ENCODE results near the gene RGS18.
"Not testable (repeated sequence)": the region's sequence is repeated elsewhere in the genome, so short reads cannot be mapped to it uniquely, and the experiment has no call there.

The RGS18 gene

DNA sequence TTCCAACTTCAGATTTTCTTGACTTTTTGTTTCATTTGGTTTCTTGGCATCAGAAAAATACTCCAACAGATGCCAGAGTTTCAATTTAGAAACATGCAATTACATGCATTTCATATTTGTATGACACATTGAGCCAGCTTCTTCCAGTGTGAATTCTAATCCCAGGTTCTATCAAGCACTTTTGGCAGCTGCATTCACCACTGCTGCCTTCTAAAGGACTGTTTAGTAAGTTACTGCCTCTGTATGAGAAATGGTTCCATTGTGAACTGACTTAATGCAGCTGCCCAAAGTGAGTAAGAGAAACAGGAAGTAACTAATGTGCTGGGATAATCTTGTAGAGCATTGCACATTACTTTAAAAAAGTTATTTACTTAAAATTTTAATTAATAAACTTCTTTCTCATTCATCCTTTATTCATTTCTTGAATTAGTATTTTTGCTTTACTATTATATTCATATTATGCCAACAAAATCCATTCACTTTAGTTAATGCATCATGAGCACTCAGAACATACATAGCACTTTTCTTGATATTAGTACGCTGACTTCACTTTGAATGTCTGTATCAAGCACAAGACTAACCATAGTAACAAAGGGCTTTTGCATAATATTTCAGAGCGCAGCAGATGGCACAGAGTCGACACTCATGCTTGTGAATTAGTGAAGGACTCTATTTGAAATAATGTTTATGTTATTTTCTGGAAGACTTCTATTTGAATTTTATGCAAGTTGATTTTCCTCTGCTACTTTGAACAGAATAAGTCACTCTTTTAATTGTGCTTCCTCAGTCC, 9.8 kb downstream of the RGS18 start:
- DNase-seq: no peak

DNA sequence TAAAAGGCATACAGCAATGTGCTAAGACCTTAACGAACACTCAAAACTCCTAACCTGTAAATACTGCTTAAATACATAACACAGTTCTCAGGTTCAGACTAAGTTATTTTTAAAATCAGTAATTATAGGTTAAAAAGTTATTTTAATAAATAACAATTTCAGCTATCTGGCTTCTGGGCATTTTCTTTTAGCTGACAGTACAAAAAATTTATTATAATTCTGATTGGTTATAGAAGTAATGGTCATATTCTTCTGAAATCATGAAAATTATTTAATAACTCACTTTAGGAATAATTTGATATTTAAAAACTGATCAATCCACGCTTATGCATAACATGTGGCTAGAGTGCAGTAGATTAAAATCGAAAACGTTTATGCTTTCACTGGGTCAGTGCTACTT, 10.7 kb downstream of the RGS18 start:
- no peak for DNase-seq

DNA sequence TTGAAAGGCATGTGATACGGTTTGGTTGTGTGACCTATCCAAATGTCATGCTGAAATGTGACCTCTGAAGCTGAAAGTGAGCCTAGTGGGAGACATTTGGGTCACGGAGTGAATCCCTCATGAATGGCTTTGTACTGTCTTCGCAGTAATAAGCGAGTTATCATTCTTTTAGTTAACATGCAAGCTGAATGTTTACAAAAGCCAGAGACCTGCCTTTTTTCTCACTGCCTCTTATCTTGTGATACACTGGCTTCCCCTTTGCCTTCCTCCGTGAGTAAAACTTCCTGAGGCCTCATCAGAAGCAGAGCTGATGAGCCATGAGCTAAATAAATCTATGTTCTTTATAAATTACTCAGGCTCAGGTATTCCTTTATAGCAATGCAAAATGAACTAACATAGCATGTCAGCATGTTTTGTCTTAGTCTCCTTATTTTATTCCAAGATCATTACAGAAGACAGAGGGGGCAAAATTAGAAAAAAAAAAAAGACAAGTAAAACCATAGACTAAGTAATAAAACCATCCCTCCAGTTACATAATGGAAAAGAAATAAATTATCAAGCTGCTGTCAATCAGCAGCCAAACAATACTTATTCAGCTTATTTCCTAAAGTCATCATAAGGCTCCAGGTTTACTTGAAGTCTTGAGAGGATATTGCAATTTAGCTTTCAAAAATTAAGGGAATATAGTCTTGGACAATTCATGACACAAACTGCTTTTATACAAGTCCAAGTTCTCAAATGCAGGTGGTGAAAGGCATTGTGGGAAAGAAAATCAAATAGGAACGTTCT, 12.1 kb downstream of the RGS18 start:
- no peak for DNase-seq

DNA sequence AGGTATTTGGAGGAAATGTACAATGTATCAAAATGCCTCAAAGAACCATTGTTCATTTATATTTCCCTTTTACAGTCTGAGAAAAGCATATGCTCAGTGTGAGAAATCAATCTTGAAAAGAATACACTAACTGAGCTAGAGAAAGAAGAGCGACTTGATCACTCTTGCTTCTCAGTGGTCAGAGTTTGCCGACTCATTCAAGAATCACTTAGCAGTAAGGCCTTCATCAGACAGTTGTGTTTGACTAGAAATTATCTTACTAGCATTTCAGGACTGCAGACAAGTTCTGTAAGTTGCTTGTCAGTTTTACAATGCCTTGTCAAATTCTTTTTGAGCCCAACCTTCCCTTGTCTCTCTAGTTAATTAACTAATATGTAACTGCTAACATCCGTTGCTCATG, 12.9 kb downstream of the RGS18 start:
- DNase-seq: no peak

DNA sequence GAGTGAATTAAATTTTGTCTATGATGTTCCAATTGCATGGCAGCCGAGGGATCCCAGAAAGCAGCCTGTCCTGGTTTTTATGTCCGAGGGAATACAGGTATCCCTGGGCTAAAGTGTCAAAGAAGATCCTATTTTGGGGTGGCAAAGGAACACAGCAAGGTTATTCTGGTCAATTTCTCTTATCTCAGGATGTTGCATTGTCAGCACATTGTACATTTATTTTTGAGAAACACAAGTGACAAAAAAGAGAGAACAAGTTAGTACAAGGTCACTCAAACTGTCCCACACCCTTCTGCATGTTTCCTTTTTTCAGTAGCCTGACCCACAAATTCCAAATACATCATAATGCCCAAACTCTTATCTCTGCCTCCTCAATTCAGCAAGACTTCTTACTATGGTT, 17.7 kb downstream of the RGS18 start:
- no peak for DNase-seq

DNA sequence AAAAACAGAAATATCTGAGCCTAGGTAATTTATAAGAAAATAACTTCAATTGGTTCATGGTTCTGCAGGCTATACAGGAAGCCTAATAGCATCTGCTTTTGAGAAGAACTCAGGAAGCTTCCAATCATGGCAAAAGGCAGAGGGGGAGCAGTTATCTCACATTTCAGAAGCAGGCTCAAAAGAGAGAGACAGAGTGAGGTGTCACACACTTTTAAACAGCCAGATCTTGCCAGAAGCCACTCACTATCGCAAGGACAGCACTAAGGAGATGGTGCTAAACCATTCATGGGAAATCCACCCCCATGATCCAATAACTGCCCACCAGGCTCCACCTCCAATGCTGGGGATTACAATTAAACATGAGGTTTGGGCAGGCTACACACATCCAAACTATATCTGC, 25.5 kb downstream of the RGS18 start:
- DNase-seq: no peak

DNA sequence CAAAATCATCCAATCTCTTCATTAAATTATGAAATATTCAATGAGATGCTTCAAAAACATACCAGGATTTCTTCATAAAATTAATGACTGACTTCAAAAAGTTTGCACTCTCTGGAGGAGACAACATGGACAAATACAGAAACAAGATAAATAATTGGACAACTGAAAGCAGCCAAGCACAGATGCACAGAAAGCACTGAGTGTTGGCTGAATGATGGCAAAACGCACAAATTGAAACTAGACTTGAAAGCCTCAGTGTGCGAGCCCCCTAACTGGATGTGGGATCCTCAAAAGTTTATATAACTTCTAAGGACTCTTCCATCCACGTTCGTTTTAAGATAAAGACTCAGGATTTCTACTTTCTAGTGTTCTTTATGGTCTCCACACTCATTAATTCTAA, 27.9 kb downstream of the RGS18 start:
- DNase-seq: no peak

DNA sequence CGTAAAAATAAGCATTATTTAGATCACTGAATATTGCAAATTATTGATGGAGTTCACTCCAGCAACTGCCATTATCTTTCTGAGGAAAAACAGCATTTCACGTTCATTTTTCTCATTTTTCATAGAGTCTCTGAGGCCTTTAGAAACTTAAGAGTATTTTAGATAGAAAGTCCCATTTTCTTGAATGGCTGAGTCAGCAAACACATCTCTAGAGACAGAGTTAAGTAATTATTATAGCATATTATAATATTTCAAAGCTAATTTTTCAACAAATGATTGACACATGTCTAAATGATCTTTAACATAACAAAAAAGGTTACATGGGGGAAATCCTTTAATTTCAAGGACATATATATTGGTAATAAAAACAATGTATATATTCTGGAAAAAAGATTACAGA, 31.8 kb downstream of the RGS18 start:
- no peak for DNase-seq

DNA sequence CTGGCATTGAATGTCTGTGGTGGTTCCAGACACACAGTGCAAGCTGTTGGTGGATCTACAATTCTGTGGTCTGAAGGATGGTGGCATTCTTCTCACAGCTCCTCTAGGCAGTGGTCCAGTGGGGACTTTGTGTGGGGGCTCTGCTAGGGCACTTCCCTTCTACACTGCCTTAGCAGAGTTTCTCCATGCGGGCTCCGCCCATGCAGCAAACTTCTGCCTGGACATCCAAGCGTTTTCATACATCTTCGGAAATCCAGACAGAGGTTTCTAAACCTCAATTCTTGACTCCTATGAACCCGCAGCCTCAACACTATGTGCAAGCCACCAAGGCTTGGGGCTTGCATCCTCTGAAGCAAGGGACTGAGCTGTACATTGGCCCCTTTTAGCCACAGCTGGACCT, 43.0 kb downstream of the RGS18 start:
- DNase-seq: no peak

DNA sequence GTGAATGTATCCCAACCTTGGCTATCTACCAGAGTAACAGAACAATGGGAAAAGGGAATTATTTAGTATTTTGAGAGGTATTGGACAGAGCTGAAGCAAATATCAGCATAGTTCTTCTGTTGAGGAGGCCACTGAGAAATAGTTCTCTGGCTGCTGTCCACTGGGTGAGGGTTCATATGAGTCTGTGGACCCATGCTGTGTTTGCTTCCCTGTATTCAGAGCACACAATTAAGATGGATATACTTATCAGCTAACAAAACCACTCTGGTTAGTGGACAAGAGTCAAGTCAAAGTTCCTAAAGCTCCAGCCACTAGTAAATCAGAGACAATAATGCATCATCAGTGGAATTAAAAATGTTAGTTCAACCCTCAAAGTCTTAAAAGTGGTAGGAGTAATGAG, 66.1 kb downstream of the RGS18 start:
- no peak for DNase-seq

DNA sequence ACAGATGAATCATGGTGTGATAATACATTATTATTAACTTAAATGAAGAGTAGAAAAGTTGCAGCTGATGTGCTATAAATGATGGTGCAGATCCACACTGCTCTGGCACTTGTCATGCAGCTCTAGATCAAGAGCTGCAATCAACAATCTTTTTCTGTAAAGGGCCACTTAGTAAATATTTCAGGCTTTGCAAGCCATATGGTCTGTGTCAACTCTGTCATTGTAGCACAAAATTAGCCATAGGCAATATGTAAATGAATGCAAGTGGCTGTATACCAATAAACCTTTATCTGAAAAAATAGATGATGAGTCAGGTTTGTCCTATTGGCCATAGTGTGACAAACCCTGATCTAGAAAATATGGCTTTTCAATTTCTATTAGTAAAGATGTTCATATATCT, 66.6 kb downstream of the RGS18 start:
- DNase-seq: no peak

DNA sequence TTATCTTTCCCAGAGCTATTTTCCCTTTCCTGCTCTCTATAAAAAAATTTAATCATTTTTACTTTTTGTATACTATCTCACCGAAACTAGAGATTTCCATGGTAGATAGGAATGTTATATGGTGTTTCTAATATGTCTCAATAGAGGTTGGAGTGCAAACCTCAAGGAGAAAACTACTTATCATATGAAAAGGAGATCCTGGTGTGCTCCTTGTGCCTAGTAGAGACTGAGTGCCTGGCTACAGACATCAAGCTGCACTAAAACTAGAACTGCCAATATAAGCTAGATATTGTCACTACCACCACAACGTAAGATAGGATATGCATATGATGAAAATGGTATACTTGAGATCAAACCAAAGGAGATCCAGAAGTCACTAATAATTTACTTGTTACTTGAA, 67.0 kb downstream of the RGS18 start:
- DNase-seq: no peak

DNA sequence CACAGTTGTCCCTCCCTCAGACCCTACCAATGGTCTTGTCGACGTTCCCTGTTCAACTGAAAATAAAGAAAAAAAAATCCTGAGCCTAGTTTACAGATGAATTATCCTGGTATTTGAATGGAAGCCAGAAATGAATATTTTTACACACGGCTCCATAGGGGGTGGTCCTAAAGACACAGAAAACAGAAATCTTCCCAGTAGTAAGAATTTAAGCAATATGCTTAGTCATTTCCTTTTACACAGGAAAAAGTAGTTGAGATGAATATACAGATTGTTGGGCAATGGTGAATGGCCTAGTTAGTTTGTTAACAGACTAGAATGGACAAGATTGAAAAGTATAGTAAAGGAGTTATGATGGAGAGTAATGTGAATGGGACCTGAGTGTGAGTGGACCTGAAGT, 67.4 kb downstream of the RGS18 start:
- no peak for DNase-seq

DNA sequence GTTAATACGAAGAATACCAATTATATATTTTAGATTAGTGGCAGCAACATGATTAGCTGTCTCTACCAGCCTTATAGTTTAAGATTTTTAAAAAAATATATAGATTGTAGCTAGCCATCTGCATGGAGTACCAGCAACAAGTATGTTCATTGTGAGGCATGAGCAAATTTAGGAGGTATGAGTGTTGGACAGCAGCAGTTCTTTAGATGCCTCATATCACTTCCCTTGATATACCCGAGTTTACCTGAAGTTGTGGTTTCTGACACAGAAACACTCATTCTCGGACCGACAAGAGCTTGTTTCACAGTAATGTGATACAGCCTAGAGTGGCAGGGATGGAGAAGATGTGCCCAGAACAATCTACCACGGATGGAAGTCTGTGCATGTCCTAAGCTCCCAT, 69.1 kb downstream of the RGS18 start:
- DNase-seq: no peak

DNA sequence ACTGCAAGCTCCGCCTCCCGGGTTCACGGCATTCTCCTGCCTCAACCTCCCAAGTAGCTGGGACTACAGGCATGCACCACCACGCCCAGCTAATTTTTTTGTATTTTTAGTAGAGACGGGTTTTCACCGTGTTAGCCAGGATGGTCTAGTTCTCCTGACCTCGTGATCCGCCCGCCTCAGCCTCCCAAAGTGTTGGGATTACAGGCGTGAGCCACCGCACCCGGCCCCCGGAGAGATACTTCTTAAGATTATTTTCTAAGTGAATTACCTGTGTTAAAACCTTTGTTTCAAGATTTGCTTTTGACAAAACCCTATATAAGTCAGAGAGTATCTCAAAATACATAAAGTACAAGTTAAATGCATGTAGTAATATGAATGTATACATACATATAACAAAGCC, 69.7 kb downstream of the RGS18 start:
- DNase-seq: not testable (repeated sequence)

DNA sequence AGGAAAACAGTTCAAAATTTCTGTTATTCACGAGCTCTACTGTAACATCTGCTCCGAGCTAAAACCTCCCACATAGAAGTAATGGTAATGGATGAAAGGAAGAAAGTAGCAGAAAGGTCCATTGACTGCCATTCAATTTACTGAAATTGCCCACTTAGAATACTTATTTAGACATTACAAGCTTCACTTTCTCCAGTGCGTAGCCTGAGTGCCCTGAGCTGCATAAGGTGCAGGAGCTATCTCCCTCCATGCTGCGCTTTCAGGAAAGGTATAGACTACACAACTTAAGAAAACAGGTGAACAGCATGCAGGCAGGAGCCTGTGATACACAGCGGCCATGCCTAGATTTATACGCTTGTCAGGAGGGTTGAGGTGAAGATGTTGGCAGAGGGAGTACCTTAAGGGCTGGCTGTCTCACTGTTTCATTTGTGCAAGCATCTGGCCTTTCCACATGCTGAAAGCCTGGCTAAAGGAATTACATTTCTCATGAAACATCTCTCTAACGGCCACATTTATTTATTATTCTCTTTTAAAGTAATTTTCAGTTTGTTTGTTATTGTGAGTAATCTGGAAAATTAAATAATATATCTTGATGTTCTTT, 74.7 kb downstream of the RGS18 start:
- no peak for DNase-seq

DNA sequence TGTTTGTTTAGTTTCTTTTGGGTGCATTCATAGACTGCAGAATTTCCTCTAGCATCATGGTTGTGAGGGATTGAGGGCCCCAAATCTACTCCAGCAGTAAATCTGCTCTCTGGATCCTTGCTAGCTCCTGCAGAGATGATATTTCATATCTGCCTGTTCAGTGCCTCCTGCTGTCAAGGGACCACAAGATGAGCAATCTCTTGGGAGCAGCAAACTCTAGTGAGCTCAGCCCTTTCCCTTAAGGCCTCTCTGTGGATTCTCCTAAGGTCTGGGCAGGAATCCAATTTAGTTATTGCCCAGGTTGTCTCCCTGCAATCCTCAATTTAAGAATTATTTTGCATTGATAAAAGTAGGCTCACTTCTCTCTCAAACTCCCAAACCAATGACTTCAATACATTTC, 76.9 kb downstream of the RGS18 start:
- no peak for DNase-seq

Measured in DMS 273 treated with DMSO at 0.1 percent for 48 hours (cell line).